GM12873 (cell line): ENCODE measurements around the gene GREM2.

Experiments
- TF ChIP-seq, protein P1 (sequence below): IDR thresholded peaks from 2 replicates; pipeline ENCODE4 v1.5.1; 2012; ENCODE audit warnings: low read depth, mild to moderate bottlenecking, moderate library complexity, low read length, control low read depth; ENCODE audit not compliant: insufficient read depth; ENCODE audit errors: missing control alignments

The GREM2 gene

DNA sequence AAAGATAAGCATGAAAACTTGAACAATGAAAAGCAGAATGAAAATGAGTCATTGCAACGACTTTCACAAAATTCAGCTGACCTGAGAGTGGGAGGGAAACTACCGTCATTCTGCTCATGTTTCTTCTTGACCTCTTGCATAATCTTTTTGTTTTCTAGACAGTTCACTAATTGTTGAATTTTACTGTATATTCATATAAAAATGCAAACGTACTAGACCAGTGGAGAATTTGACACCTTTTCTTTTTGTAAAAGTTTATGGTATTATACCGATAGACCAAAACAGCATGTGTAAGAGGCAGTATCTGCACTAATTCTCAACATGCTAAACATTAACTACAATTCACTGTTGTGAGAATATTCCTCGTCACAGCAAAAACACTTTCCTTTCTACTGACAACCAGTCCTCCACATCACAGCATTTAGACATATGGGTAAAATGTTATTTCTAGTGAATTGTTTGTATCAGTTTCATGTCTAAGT, 137.8 kb downstream of the GREM2 start:
- TF ChIP-seq, protein P1, sequence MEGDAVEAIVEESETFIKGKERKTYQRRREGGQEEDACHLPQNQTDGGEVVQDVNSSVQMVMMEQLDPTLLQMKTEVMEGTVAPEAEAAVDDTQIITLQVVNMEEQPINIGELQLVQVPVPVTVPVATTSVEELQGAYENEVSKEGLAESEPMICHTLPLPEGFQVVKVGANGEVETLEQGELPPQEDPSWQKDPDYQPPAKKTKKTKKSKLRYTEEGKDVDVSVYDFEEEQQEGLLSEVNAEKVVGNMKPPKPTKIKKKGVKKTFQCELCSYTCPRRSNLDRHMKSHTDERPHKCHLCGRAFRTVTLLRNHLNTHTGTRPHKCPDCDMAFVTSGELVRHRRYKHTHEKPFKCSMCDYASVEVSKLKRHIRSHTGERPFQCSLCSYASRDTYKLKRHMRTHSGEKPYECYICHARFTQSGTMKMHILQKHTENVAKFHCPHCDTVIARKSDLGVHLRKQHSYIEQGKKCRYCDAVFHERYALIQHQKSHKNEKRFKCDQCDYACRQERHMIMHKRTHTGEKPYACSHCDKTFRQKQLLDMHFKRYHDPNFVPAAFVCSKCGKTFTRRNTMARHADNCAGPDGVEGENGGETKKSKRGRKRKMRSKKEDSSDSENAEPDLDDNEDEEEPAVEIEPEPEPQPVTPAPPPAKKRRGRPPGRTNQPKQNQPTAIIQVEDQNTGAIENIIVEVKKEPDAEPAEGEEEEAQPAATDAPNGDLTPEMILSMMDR, result no peak

GRCh38 chr1:240468656-240469055, 143.3 kb downstream of the GREM2 start:
- TF ChIP-seq, protein P1, result no peak

- TF ChIP-seq, protein P1, result no peak
These were observed 144.1 kb downstream of the GREM2 start for GRCh38 chr1:240467895-240468294.

DNA sequence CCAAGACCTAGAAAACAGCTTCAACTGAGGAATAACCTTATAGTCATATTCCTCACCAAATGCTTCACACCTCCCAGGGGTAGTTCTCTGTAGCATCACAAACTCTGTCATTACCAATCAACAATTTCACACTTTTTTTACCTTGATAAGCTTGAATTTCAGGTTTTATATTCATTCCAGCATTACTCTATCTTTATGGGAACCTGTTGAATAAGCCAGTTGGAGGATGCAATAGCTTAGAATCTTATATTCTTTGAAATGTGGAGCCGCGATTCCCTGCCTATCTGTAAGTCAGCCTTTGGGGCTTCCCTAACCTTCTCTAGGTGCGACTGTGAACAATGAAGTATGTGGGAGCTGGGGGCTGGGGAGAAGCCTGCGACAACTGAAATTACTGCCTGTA, 145.4 kb downstream of the GREM2 start:
- TF ChIP-seq, protein P1, result no peak

DNA sequence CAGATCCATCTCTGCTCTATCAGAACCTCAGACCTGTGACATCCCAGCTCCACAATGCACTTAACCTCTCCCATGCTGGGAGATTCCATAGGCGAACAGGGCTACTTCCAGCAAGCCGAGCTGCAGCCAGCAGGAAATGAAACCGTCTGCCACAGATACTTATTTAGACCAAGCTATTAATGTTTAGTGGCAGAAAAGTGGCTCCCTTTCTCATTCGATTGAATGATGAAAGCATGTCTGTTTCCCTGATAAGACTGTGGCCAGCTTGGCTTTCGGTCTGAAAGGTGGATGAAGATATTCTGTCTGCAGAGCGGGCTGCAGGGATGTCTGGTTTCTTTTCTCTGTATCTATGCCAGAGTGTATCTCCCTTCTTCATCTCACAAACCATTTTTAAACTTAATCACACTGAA, 146.4 kb downstream of the GREM2 start:
- TF ChIP-seq, protein P1, result no peak

DNA sequence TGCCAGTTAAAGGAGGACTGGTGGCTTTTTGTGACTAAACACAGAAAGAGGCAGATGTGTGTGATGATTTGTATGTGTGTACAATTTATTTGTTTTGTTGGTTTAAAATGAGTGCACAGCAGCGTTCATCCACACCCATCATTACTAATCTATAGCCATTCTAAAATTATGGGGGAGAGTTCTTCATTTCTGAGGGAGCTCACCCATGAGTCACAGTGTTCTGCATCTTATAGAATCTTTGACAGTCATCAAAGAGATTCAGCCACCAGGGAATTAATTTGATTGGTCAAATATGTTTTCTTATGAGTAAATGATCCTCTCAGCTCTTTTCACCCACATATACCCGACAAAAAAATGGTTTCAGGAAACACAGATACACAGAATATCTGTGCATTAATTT, 147.9 kb downstream of the GREM2 start:
- TF ChIP-seq, protein P1, result no peak

DNA sequence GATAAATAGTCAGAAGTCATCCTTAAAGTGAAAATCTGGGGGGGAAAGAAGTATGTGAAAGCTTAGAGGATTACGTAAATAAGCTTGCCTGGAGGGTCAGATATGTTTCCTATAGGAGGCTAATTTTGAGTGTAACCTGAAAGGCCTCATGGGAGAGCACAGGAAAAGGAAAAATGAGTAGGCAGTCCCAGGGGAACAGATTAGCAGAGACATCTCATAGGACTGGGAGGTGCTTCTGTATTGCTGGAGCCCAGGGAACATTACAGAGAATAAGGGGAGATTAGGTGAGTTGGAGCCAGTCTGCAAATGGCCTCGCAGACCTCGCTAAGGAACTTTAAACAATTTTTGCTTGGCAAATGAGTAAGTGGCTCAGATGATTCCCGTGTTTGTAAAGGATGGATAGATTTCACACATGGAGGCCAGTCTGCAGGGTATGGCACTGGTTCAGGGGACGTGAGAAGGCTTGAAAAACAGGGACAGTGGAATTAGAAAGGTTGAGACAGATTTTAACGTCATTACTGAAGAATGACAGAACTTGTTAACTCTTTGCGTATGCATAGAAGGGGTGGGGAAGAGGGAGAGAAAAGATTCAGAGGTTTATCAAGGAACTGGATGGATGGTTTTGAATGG, 149.1 kb downstream of the GREM2 start:
- TF ChIP-seq, protein P1, result no peak
